CD4-positive, alpha-beta memory T cell (primary cell): ENCODE measurements around the gene RABGEF1. TPM values are rescaled to one million over a fixed set of nuclear protein-coding genes. Genes with fewer than 3 reads are reported as not detected.
A peak's percentile ranks its signal among the peaks of the same experiment; 100 is the strongest.
"Not testable (repeated sequence)": the region's sequence is repeated elsewhere in the genome, so short reads cannot be mapped to it uniquely, and the experiment has no call there.

ENCODE experiments used
- CTCF ChIA-PET: fragments of 350-600 bp; sonication (Branson Sonifier 250); formaldehyde crosslinking; loops from one replicate; lab custom pipeline; 2021; ENCODE audit warnings: inconsistent platforms; ENCODE audit not compliant: partially characterized antibody; lab: Charles Lee
- POLR2A ChIA-PET: fragments of 350-600 bp; sonication (Branson Sonifier 250); formaldehyde crosslinking; loops from one replicate; lab custom pipeline; 2021; ENCODE audit not compliant: partially characterized antibody; lab: Charles Lee
- DNase-seq, 5 donors: peaks; one replicate each; pipeline versions ENCODE4 v3.0.0 to v3.0.0-alpha.2; 2020 to 2022; ENCODE audit warnings: mixed read lengths in 1 of 5
- H3K27ac ChIP-seq: one replicate; pipeline ENCODE4 v1.7.0; 2013; ENCODE audit warnings: low read depth, low read length
- H3K27me3 ChIP-seq: 2 replicates; pipeline ENCODE4 v1.7.0; 2013; ENCODE audit warnings: mild to moderate bottlenecking, low read length, moderate library complexity; ENCODE audit not compliant: insufficient read depth
- H3K36me3 ChIP-seq: 2 replicates; pipeline ENCODE4 v1.7.0; 2013; ENCODE audit warnings: mild to moderate bottlenecking, low read length, moderate library complexity; ENCODE audit not compliant: insufficient read depth
- H3K4me1 ChIP-seq: 2 replicates; pipeline ENCODE4 v1.7.0; 2013; ENCODE audit warnings: mild to moderate bottlenecking, low read length, moderate library complexity; ENCODE audit not compliant: insufficient read depth
- H3K4me3 ChIP-seq, 2 donors: one replicate each; pipeline ENCODE4 v1.7.0; 2013; ENCODE audit warnings: low read length in 2 of 2, mild to moderate bottlenecking in 1 of 2
- H3K9me3 ChIP-seq, 2 donors: one replicate each; pipeline ENCODE4 v1.7.0; 2013; ENCODE audit warnings: low read length in 2 of 2, control low read depth in 1 of 2; ENCODE audit not compliant: control insufficient read depth in 1 of 2
- H3K27ac Mint-ChIP-seq, 7 donors: one replicate each; pipeline ENCODE4 v1.8.0; 2020 to 2021; ENCODE audit warnings: mixed read lengths in 7 of 7, mild to moderate bottlenecking in 6 of 7, inconsistent platforms in 3 of 7, moderate library complexity in 3 of 7
- H3K27me3 Mint-ChIP-seq, 2 donors: one replicate each; pipeline ENCODE4 v1.8.0; 2020 to 2021; ENCODE audit warnings: mixed read lengths in 2 of 2
- H3K36me3 Mint-ChIP-seq, 2 donors: one replicate each; pipeline ENCODE4 v1.8.0; 2020 to 2021; ENCODE audit warnings: mixed read lengths in 2 of 2, inconsistent platforms in 1 of 2, mild to moderate bottlenecking in 1 of 2
- H3K4me1 Mint-ChIP-seq, 4 donors: one replicate each; pipeline ENCODE4 v1.8.0; 2020 to 2021; ENCODE audit warnings: mixed read lengths in 4 of 4, mild to moderate bottlenecking in 1 of 4
- H3K4me3 Mint-ChIP-seq, 8 donors: one replicate each; pipeline ENCODE4 v1.8.0; 2020 to 2021; ENCODE audit warnings: mixed read lengths in 8 of 8, mild to moderate bottlenecking in 7 of 8, moderate library complexity in 6 of 8, inconsistent platforms in 3 of 8
- H3K9me3 Mint-ChIP-seq, 8 donors: one replicate each; pipeline ENCODE4 v1.8.0; 2020 to 2021; ENCODE audit warnings: mixed read lengths in 8 of 8, mild to moderate bottlenecking in 5 of 8, inconsistent platforms in 3 of 8, moderate library complexity in 1 of 8
- intact Hi-C: fragments of 100-400 bp; cut with micrococcal nuclease; formaldehyde crosslinking; loops from one replicate; pipeline ENCODE4 v1.15.1; 2023
- polyA plus RNA-seq, 2 donors: library from polyadenylated mRNA; unstranded; fragments of 300-500 nt; fragmentation: Illumina TruSeq; gene quantifications; one replicate each; pipeline ENCODE4 v1.2.3, GENCODE V29; 2021
- total RNA-seq, 2 experiments: library from RNA; stranded (reverse); gene quantifications; one replicate each; pipeline ENCODE4 v1.2.3, GENCODE V29; 2021

The RABGEF1 gene
- total and polyA plus RNA-seq, 4 experiments from 2014 or later = 16.2 to 28.6 (median 22.4) TPM

GRCh38 chr7:66790196-66790595 lies 49.7 kb downstream of the RABGEF1 start:
- Histone ChIP-seq H3K9me3 (no peaks in the 10 kb centered on the region), H3K4me3 (no peak overlapping the region), H3K36me3 (peaks cover 25% of the 10 kb centered on the region), H3K27me3 (no peaks in the 10 kb centered on the region), H3K27ac (no peak overlapping the region), H3K4me1 (no peaks in the 10 kb centered on the region)
- POLR2A ChIA-PET = no interaction called here
- H3K4me1 Mint-ChIP-seq = no peaks in the 10 kb centered on the region
- peaks cover 0 to 2% (median 0%) of the 10 kb centered on the region in 8 donors for H3K9me3 Mint-ChIP-seq
- CTCF ChIA-PET = interaction anchor here (0.6 kb wide), 1 partner anchor 14 kb away, joined by 3 read pairs; no protein-coding TSS in a partner anchor
- no peaks in the 10 kb centered on the region for H3K27me3 Mint-ChIP-seq
- no peak for DNase-seq
- no peak overlapping the region for H3K4me3 Mint-ChIP-seq
- intact Hi-C loops = no loop called here
- no peak overlapping the region for H3K27ac Mint-ChIP-seq
- H3K36me3 Mint-ChIP-seq = peaks cover 42 to 70% of the 10 kb centered on the region in 2 donors

- H3K4me1 ChIP-seq = no peaks in the 10 kb centered on the region
- no peak overlapping the region for H3K27ac Mint-ChIP-seq
- peaks cover 0 to 2% (median 0%) of the 10 kb centered on the region in 8 donors for H3K9me3 Mint-ChIP-seq
- H3K27me3 ChIP-seq = no peaks in the 10 kb centered on the region
- H3K4me3 ChIP-seq = no peak overlapping the region
- ChIA-PET POLR2A (no interaction called here), CTCF (interaction anchor here (0.6 kb wide), 1 partner anchor 13 kb away, joined by 3 read pairs; no protein-coding TSS in a partner anchor)
- H3K9me3 ChIP-seq = no peaks in the 10 kb centered on the region
- H3K27me3 Mint-ChIP-seq = no peaks in the 10 kb centered on the region
- H3K4me3 Mint-ChIP-seq = no peak overlapping the region
- intact Hi-C loops = no loop called here
- no peak overlapping the region for H3K27ac ChIP-seq
- no peak for DNase-seq
- no peaks in the 10 kb centered on the region for H3K4me1 Mint-ChIP-seq
- H3K36me3 ChIP-seq = peaks cover 29% of the 10 kb centered on the region
- H3K36me3 Mint-ChIP-seq = peaks cover 42 to 70% of the 10 kb centered on the region in 2 donors
These were observed 50.2 kb downstream of the RABGEF1 start for GRCh38 chr7:66790725-66791124.

GRCh38 chr7:66800591-66800990 lies 60.1 kb downstream of the RABGEF1 start:
- H3K9me3 Mint-ChIP-seq = no peaks in the 10 kb centered on the region
- no peaks in the 10 kb centered on the region for H3K27me3 Mint-ChIP-seq
- no peak overlapping the region for H3K4me3 Mint-ChIP-seq
- ChIA-PET POLR2A (no interaction called here), CTCF (no interaction called here)
- no peaks in the 10 kb centered on the region for H3K4me1 ChIP-seq
- H3K36me3 Mint-ChIP-seq = peaks cover 65 to 85% of the 10 kb centered on the region in 2 donors
- no peaks in the 10 kb centered on the region for H3K27me3 ChIP-seq
- no peak overlapping the region for H3K27ac Mint-ChIP-seq
- no peak overlapping the region for H3K27ac ChIP-seq
- no peaks in the 10 kb centered on the region for H3K4me1 Mint-ChIP-seq
- peaks cover 43% of the 10 kb centered on the region for H3K36me3 ChIP-seq
- no peak for DNase-seq
- no peaks in the 10 kb centered on the region for H3K9me3 ChIP-seq
- no peak overlapping the region for H3K4me3 ChIP-seq
- intact Hi-C loops = no loop called here

- Mint-ChIP-seq H3K4me3 (no peak overlapping the region), H3K36me3 (peaks cover 63 to 86% of the 10 kb centered on the region in 2 donors)
These were observed 63.5 kb downstream of the RABGEF1 start for GRCh38 chr7:66804001-66804400.

GRCh38 chr7:66807736-66808135 lies 67.2 kb downstream of the RABGEF1 start:
- DNase-seq = no peak
- Mint-ChIP-seq H3K27ac (peak overlapping the region in 1 of 7 donors; percentile 40), H3K27me3 (no peaks in the 10 kb centered on the region), H3K9me3 (peaks cover 0 to 1% (median 0%) of the 10 kb centered on the region in 8 donors), H3K36me3 (peaks cover 46 to 71% of the 10 kb centered on the region in 2 donors), H3K4me3 (no peak overlapping the region), H3K4me1 (no peaks in the 10 kb centered on the region)
- H3K27me3 ChIP-seq = no peaks in the 10 kb centered on the region
- H3K4me3 ChIP-seq = no peak overlapping the region
- ChIA-PET CTCF (interaction anchor here (0.6 to 1.6 kb wide), 2 partner anchors 243 to 251 kb away, joined by 3 to 4 read pairs; no protein-coding TSS in a partner anchor), POLR2A (no interaction called here)
- no peak overlapping the region for H3K27ac ChIP-seq
- intact Hi-C loops = no loop called here
- no peaks in the 10 kb centered on the region for H3K9me3 ChIP-seq
- H3K4me1 ChIP-seq = no peaks in the 10 kb centered on the region
- peaks cover 55% of the 10 kb centered on the region for H3K36me3 ChIP-seq

More at GRCh38 chr7:66804001-66804400, 63.5 kb downstream of the RABGEF1 start:
- Mint-ChIP-seq H3K9me3 (no peaks in the 10 kb centered on the region), H3K27me3 (no peaks in the 10 kb centered on the region), H3K27ac (peak overlapping the region in 1 of 7 donors; percentile 41), H3K4me1 (no peaks in the 10 kb centered on the region)
- Histone ChIP-seq H3K4me1 (no peaks in the 10 kb centered on the region), H3K9me3 (no peaks in the 10 kb centered on the region), H3K4me3 (no peak overlapping the region), H3K36me3 (peaks cover 51% of the 10 kb centered on the region), H3K27me3 (no peaks in the 10 kb centered on the region), H3K27ac (no peak overlapping the region)
- CTCF ChIA-PET = interaction anchor here (0.6 kb wide), 2 partner anchors 13 to 187 kb away, joined by 3 read pairs; no protein-coding TSS in a partner anchor
- POLR2A ChIA-PET = interaction anchor here (0.7 kb wide), 1 partner anchor 34 kb away, joined by 3 read pairs; no protein-coding TSS in a partner anchor
- DNase-seq = no peak
- intact Hi-C loops = no loop called here

- Mint-ChIP-seq H3K9me3 (peaks cover 0 to 1% (median 0%) of the 10 kb centered on the region in 8 donors), H3K36me3 (peaks cover 32 to 48% of the 10 kb centered on the region in 2 donors), H3K4me1 (no peaks in the 10 kb centered on the region), H3K4me3 (no peak overlapping the region), H3K27me3 (no peaks in the 10 kb centered on the region), H3K27ac (no peak overlapping the region)
- no peak overlapping the region for H3K4me3 ChIP-seq
- peaks cover 44% of the 10 kb centered on the region for H3K36me3 ChIP-seq
- no peaks in the 10 kb centered on the region for H3K9me3 ChIP-seq
- H3K27me3 ChIP-seq = no peaks in the 10 kb centered on the region
- ChIA-PET CTCF (interaction anchor here (2.2 kb wide), 1 partner anchor 253 kb away, joined by 10 read pairs; no protein-coding TSS in a partner anchor), POLR2A (no interaction called here)
- no peaks in the 10 kb centered on the region for H3K4me1 ChIP-seq
- DNase-seq = no peak
- intact Hi-C loops = no loop called here
- no peak overlapping the region for H3K27ac ChIP-seq
These were observed 70.2 kb downstream of the RABGEF1 start for GRCh38 chr7:66810716-66811115.

- H3K4me1 Mint-ChIP-seq, H3K9me3 Mint-ChIP-seq, H3K9me3 ChIP-seq, POLR2A ChIA-PET, H3K27ac ChIP-seq, H3K27ac Mint-ChIP-seq, H3K4me3 Mint-ChIP-seq, H3K27me3 Mint-ChIP-seq, intact Hi-C loops, DNase-seq, CTCF ChIA-PET, H3K4me1 ChIP-seq, H3K4me3 ChIP-seq, H3K27me3 ChIP-seq: not testable (repeated sequence)
- H3K36me3 ChIP-seq = peaks cover 11% of the 10 kb centered on the region
- peaks cover 8 to 10% of the 10 kb centered on the region in 2 donors for H3K36me3 Mint-ChIP-seq
These were observed 74.8 kb downstream of the RABGEF1 start for GRCh38 chr7:66815186-66815875.
